Endothelial cell of umbilical vein (primary cell): ENCODE measurements around the gene RLIM.

Experiments
- CTCF ChIP-seq, 2 donors: IDR thresholded peaks; 1 replicate in 1 of 2; 2 replicates in 1 of 2; pipeline ENCODE4 v1.5.1; 2011; ENCODE audit warnings: low read length in 2 of 2, mild to moderate bottlenecking in 2 of 2, moderate library complexity in 2 of 2, control low read depth in 1 of 2, inconsistent platforms in 1 of 2, low read depth in 1 of 2; ENCODE audit not compliant: insufficient read depth in 1 of 2; ENCODE audit errors: extremely low read depth in 1 of 2
- EZH2 ChIP-seq: IDR thresholded peaks from 2 replicates; pipeline ENCODE4 v1.6.1; 2012; ENCODE audit warnings: borderline replicate concordance, low read depth, mild to moderate bottlenecking, moderate library complexity, low read length, inconsistent platforms; ENCODE audit not compliant: severe bottlenecking
- FOS ChIP-seq: IDR thresholded peaks from 2 replicates; pipeline ENCODE4 v1.6.1; 2011; ENCODE audit warnings: mild to moderate bottlenecking, low read length, moderate library complexity, borderline replicate concordance; ENCODE audit not compliant: insufficient read depth
- GATA2 ChIP-seq: IDR thresholded peaks from 2 replicates; pipeline ENCODE4 v1.7.0; 2011; ENCODE audit warnings: low read depth, mild to moderate bottlenecking, moderate library complexity, mixed read lengths, low read length; ENCODE audit not compliant: insufficient read length, insufficient read depth
- JUN ChIP-seq: IDR thresholded peaks from 2 replicates; pipeline ENCODE4 v1.6.1; 2011; ENCODE audit warnings: borderline replicate concordance, low read depth; ENCODE audit not compliant: insufficient read length, insufficient read depth
- MAX ChIP-seq: IDR thresholded peaks from 2 replicates; pipeline ENCODE4 v1.6.1; 2011; ENCODE audit not compliant: insufficient read depth, insufficient read length
- MYC ChIP-seq: IDR thresholded peaks from one replicate; pipeline ENCODE4 v1.6.1; 2011; ENCODE audit warnings: mild to moderate bottlenecking, low read depth, low read length
- POLR2A ChIP-seq: IDR thresholded peaks from 2 replicates; pipeline ENCODE4 v1.6.1; 2012; ENCODE audit warnings: low read depth, mild to moderate bottlenecking, control low read depth, low read length
- POLR2AphosphoS5 ChIP-seq: IDR thresholded peaks from 2 replicates; pipeline ENCODE4 v1.6.1; 2012; ENCODE audit warnings: low read depth, mild to moderate bottlenecking, control low read depth, low read length, moderate library complexity; ENCODE audit not compliant: insufficient read depth

GRCh38 chrX:74540635-74541249, 73.7 kb downstream of the RLIM start:
- TF ChIP-seq CTCF (IDR thresholded peaks at IDR 0.05; ENCODE audit: extremely low read depth in 1 of 2, insufficient read depth in 1 of 2, low read depth in 1 of 2, low read length in 2 of 2) (no peak), POLR2A (no peak), POLR2AphosphoS5 (no peak), MYC (no peak), EZH2 (no peak), MAX (no peak), JUN (no peak), FOS (no peak), GATA2 (no peak)
